BE2C (cell line): ENCODE data around the gene PAX2.

Experiments used
- DNase-seq: peaks from one replicate; pipeline ENCODE4 v3.0.0-alpha.2; 2020
- H3K27me3 ChIP-seq: fragments of 250-450 bp; sonication (Bioruptor Pico); 2 replicates; pipeline ENCODE4 v1.5.1; 2020; ENCODE audit warnings: mild to moderate bottlenecking
- H3K36me3 ChIP-seq: fragments of 250-450 bp; sonication (Bioruptor Pico); 2 replicates; pipeline ENCODE4 v1.5.1; 2020; ENCODE audit warnings: mild to moderate bottlenecking
- H3K4me1 ChIP-seq: fragments of 250-450 bp; sonication (Bioruptor Pico); 2 replicates; pipeline ENCODE4 v1.5.1; 2020
- H3K4me3 ChIP-seq: 2 replicates; pipeline ENCODE4 v1.5.1; 2011; ENCODE audit warnings: low read depth, low read length
- H3K9me3 ChIP-seq: fragments of 250-450 bp; sonication (Bioruptor Pico); 2 replicates; pipeline ENCODE4 v1.5.1; 2020
- CTCF ChIP-seq: IDR thresholded peaks from 2 replicates; pipeline ENCODE4 v1.5.1; 2012; ENCODE audit warnings: mild to moderate bottlenecking, low read depth, low read length

Gene PAX2

GRCh38 chr10:100745882-100746783 lies 751 bp downstream of the PAX2 start:
- no peaks in the 10 kb centered on the region for H3K9me3 ChIP-seq
- no peaks in the 10 kb centered on the region for H3K4me1 ChIP-seq
- no peak for TF ChIP-seq CTCF
- DNase-seq, result no peak
- no peak overlapping the region for H3K4me3 ChIP-seq
- no peaks in the 10 kb centered on the region for H3K36me3 ChIP-seq
- H3K27me3 ChIP-seq, result peaks cover 95% of the 10 kb centered on the region

- no peak overlapping the region for H3K4me3 ChIP-seq
Observed at GRCh38 chr10:100746784-100747455, 1.5 kb downstream of the PAX2 start.

GRCh38 chr10:100747456-100748230 lies 2.3 kb downstream of the PAX2 start:
- no peak for DNase-seq
- Histone ChIP-seq H3K9me3 (no peaks in the 10 kb centered on the region), H3K4me3 (no peak overlapping the region), H3K4me1 (no peaks in the 10 kb centered on the region), H3K36me3 (no peaks in the 10 kb centered on the region), H3K27me3 (peaks cover 95% of the 10 kb centered on the region)
- TF ChIP-seq CTCF, result no peak

More at GRCh38 chr10:100746784-100747455, 1.5 kb downstream of the PAX2 start:
- H3K36me3 ChIP-seq, result no peaks in the 10 kb centered on the region
- no peak for TF ChIP-seq CTCF
- H3K4me1 ChIP-seq, result no peaks in the 10 kb centered on the region
- H3K9me3 ChIP-seq, result no peaks in the 10 kb centered on the region
- peaks cover 95% of the 10 kb centered on the region for H3K27me3 ChIP-seq
- DNase-seq, result no peak

- TF ChIP-seq CTCF, result no peak
- Histone ChIP-seq H3K9me3 (no peaks in the 10 kb centered on the region), H3K4me3 (no peak overlapping the region), H3K4me1 (no peaks in the 10 kb centered on the region), H3K27me3 (peaks cover 96% of the 10 kb centered on the region), H3K36me3 (no peaks in the 10 kb centered on the region)
- no peak for DNase-seq
Observed at GRCh38 chr10:100748231-100749058, 3.1 kb downstream of the PAX2 start.

GRCh38 chr10:100749059-100749308 lies 3.6 kb downstream of the PAX2 start:
- peaks cover 96% of the 10 kb centered on the region for H3K27me3 ChIP-seq
- no peaks in the 10 kb centered on the region for H3K4me1 ChIP-seq
- DNase-seq, result no peak
- no peak for TF ChIP-seq CTCF
- H3K9me3 ChIP-seq, result no peaks in the 10 kb centered on the region
- H3K4me3 ChIP-seq, result no peak overlapping the region
- H3K36me3 ChIP-seq, result no peaks in the 10 kb centered on the region
